ENCODE results near the gene ETV6. TPM values are rescaled to one million over a fixed set of nuclear protein-coding genes. Genes with fewer than 3 reads are reported as not detected.
A peak's percentile ranks its signal among the peaks of the same experiment; 100 is the strongest.

ETV6 gene
- total RNA-seq, 1 donor: 11.2 TPM

GRCh38 chr12:11891754-11892386, 242.4 kb downstream of the ETV6 start:
- H3K4me3 ChIP-seq (ENCODE audit: low read depth, low read length): no peak overlapping the region
- peak; percentile 15 for TF ChIP-seq CTCF (IDR thresholded peaks at IDR 0.05; ENCODE audit: insufficient read depth, low read depth, low read length)
- no peak for DNase-seq (ENCODE audit: low read depth)

GRCh38 chr12:11893998-11894397, 244.5 kb downstream of the ETV6 start:
- H3K4me3 ChIP-seq (ENCODE audit: low read depth, low read length): no peak overlapping the region
- DNase-seq (ENCODE audit: low read depth): no peak
- no peak for TF ChIP-seq CTCF (IDR thresholded peaks at IDR 0.05; ENCODE audit: insufficient read depth, low read depth, low read length)

GRCh38 chr12:11894890-11895289, 245.4 kb downstream of the ETV6 start:
- no peak overlapping the region for H3K4me3 ChIP-seq (ENCODE audit: low read depth, low read length)
- no peak for DNase-seq (ENCODE audit: low read depth)
- no peak for TF ChIP-seq CTCF (IDR thresholded peaks at IDR 0.05; ENCODE audit: insufficient read depth, low read depth, low read length)

GRCh38 chr12:11895421-11896078, 246.1 kb downstream of the ETV6 start:
- TF ChIP-seq CTCF (IDR thresholded peaks at IDR 0.05; ENCODE audit: insufficient read depth, low read depth, low read length): no peak
- DNase-seq (ENCODE audit: low read depth): no peak
- no peak overlapping the region for H3K4me3 ChIP-seq (ENCODE audit: low read depth, low read length)

- no peak for TF ChIP-seq CTCF (IDR thresholded peaks at IDR 0.05; ENCODE audit: insufficient read depth, low read depth, low read length)
- no peak overlapping the region for H3K4me3 ChIP-seq (ENCODE audit: low read depth, low read length)
- DNase-seq (ENCODE audit: low read depth): no peak
Observed at GRCh38 chr12:11896417-11896929, 247.0 kb downstream of the ETV6 start.

- no peak overlapping the region for H3K4me3 ChIP-seq (ENCODE audit: low read depth, low read length)
- no peak for DNase-seq (ENCODE audit: low read depth)
- no peak for TF ChIP-seq CTCF (IDR thresholded peaks at IDR 0.05; ENCODE audit: insufficient read depth, low read depth, low read length)
Observed at GRCh38 chr12:11897923-11898322, 248.4 kb downstream of the ETV6 start.
